GM12892 (cell line): Measurements from ENCODE around the gene NOD1.

Source experiments
- POLR2A ChIP-seq: IDR thresholded peaks from 2 replicates; pipeline ENCODE4 v1.6.1; 2011; ENCODE audit warnings: low read depth, low read length, control low read depth
- POLR2AphosphoS5 ChIP-seq: IDR thresholded peaks from 2 replicates; pipeline ENCODE4 v1.6.1; 2011; ENCODE audit warnings: low read depth, low read length, control low read depth

DNA sequence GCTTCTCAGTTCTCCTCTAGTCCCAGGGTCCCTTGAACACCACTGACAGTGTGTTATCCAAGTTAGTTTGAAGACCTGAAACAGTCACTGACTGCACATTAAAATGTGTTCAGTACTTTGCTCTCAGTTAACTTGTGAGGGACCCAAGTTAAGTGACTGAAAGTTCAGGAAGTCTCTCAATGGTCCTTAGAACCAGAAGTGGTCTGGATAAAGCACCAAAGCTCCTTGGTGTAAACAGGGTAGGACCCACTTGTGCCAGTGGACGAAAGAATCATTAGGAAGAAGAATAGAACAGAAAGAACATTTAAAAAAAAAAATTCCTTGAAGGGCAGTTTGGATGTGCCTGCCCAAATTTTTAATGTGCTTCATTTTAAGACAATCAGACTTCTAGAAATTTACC lies 45.1 kb downstream of the NOD1 start:
- TF ChIP-seq POLR2A (no peak), POLR2AphosphoS5 (no peak)
